Measurements from ENCODE around the gene TSEN2.

GRCh38 chr3:12438318-12438717, 46.0 kb upstream of the TSEN2 start:
- TF ChIP-seq, protein P1, sequence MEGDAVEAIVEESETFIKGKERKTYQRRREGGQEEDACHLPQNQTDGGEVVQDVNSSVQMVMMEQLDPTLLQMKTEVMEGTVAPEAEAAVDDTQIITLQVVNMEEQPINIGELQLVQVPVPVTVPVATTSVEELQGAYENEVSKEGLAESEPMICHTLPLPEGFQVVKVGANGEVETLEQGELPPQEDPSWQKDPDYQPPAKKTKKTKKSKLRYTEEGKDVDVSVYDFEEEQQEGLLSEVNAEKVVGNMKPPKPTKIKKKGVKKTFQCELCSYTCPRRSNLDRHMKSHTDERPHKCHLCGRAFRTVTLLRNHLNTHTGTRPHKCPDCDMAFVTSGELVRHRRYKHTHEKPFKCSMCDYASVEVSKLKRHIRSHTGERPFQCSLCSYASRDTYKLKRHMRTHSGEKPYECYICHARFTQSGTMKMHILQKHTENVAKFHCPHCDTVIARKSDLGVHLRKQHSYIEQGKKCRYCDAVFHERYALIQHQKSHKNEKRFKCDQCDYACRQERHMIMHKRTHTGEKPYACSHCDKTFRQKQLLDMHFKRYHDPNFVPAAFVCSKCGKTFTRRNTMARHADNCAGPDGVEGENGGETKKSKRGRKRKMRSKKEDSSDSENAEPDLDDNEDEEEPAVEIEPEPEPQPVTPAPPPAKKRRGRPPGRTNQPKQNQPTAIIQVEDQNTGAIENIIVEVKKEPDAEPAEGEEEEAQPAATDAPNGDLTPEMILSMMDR (IDR thresholded peaks at IDR 0.05), result no peak
- TF ChIP-seq POLR2AphosphoS5 (IDR thresholded peaks at IDR 0.05) (no peak), POLR2A (IDR thresholded peaks at IDR 0.05) (no peak)

Measured in breast epithelium (tissue), 3 donors.